Smooth muscle cell (in vitro differentiated cells): Measurements from ENCODE around the gene EXOC3. TPM values are rescaled to one million over a fixed set of nuclear protein-coding genes. Genes with fewer than 3 reads are reported as not detected.
"Not testable (repeated sequence)": the region's sequence is repeated elsewhere in the genome, so short reads cannot be mapped to it uniquely, and the experiment has no call there.

ENCODE experiments used
- DNase-seq: peaks from one replicate; lab custom pipeline; 2025; ENCODE audit not compliant: unreplicated experiment; lab: John Stamatoyannopoulos, UW
- H2AFZ ChIP-seq: fragments of 200-600 bp; sonication (generic); 2 replicates; pipeline ENCODE4 v1.6.0; 2016; ENCODE audit warnings: antibody characterized with exemption, low read depth, mild to moderate bottlenecking
- H3F3A ChIP-seq: fragments of 200-600 bp; sonication (generic); 2 replicates; pipeline ENCODE4 v1.6.0; 2017; ENCODE audit warnings: antibody characterized with exemption, low read depth
- H3K27ac ChIP-seq: fragments of 200-600 bp; sonication (generic); 2 replicates; pipeline ENCODE4 v1.5.1; 2016; ENCODE audit warnings: low read depth, mild to moderate bottlenecking
- H3K27me3 ChIP-seq: fragments of 200-600 bp; sonication (generic); 2 replicates; pipeline ENCODE4 v1.6.1; 2016; ENCODE audit warnings: low read depth, mild to moderate bottlenecking
- H3K36me3 ChIP-seq: fragments of 200-600 bp; sonication (generic); 2 replicates; pipeline ENCODE4 v1.5.1; 2016; ENCODE audit warnings: low read depth
- H3K4me1 ChIP-seq: fragments of 200-600 bp; sonication (generic); 2 replicates; pipeline ENCODE4 v1.5.1; 2016; ENCODE audit warnings: low read depth
- H3K4me2 ChIP-seq: fragments of 200-600 bp; sonication (generic); 2 replicates; pipeline ENCODE4 v1.6.0; 2016; ENCODE audit warnings: mild to moderate bottlenecking
- H3K4me3 ChIP-seq: fragments of 200-600 bp; sonication (generic); 2 replicates; pipeline ENCODE4 v1.5.1; 2016; ENCODE audit warnings: mild to moderate bottlenecking
- H3K79me2 ChIP-seq: fragments of 200-600 bp; sonication (generic); 2 replicates; pipeline ENCODE4 v1.6.0; 2016; ENCODE audit warnings: low read depth, mild to moderate bottlenecking
- H3K9ac ChIP-seq: fragments of 200-600 bp; sonication (generic); 2 replicates; pipeline ENCODE4 v1.6.0; 2016; ENCODE audit warnings: low read depth
- H3K9me3 ChIP-seq: fragments of 200-600 bp; sonication (generic); replicated peaks from 2 replicates; pipeline ENCODE4 v1.5.1; 2016; ENCODE audit warnings: low read depth
- H4K20me1 ChIP-seq: fragments of 200-600 bp; sonication (generic); 2 replicates; pipeline ENCODE4 v1.6.0; 2016; ENCODE audit warnings: low read depth
- CTCF ChIP-seq: fragments of 200-600 bp; sonication (generic); IDR thresholded peaks from 2 replicates; pipeline ENCODE4 v1.5.1; 2017; ENCODE audit warnings: borderline replicate concordance, mild to moderate bottlenecking, antibody characterized with exemption; ENCODE audit not compliant: insufficient read depth, poor library complexity, severe bottlenecking
- WGBS: methylation state at CpG from one replicate; pipeline ENCODE4 v1.1.7; 2016; ENCODE audit warnings: low lambda C conversion rate; 5-methylcytosine and 5-hydroxymethylcytosine counted together
- polyA plus RNA-seq: library from polyadenylated mRNA; unstranded; fragments of >200 nt; fragmentation: Nextera tagmentation; extraction: Ambion mirVana; gene quantifications from 2 replicates; pipeline ENCODE4 v1.2.1, GENCODE V29; 2016
- total RNA-seq: library from RNA; depleted of rRNA; stranded (reverse); fragments of >200 nt; gene quantifications from 2 replicates; pipeline ENCODE4 v1.2.3, GENCODE V29; 2014

The EXOC3 gene
- total and polyA plus RNA-seq, 2 experiments from 2014 or later, result 23.6 to 30.5 TPM

GRCh38 chr5:505951-506525 lies 63.1 kb downstream of the EXOC3 start:
- Histone ChIP-seq H3F3A (no peaks in the 10 kb centered on the region), H3K4me3 (no peak overlapping the region), H3K4me2 (no peak overlapping the region), H3K4me1 (no peaks in the 10 kb centered on the region), H3K9me3 (no peaks in the 10 kb centered on the region), H3K27me3 (peaks cover 8% of the 10 kb centered on the region), H2AFZ (no peak overlapping the region), H3K36me3 (no peaks in the 10 kb centered on the region), H3K79me2 (no peaks in the 10 kb centered on the region), H3K9ac (no peak overlapping the region), H3K27ac (no peak overlapping the region), H4K20me1 (no peaks in the 10 kb centered on the region)
- WGBS, result 79% methylated on average over 30 of the region's 30 CpGs
- no peak for TF ChIP-seq CTCF
- no peak for DNase-seq

GRCh38 chr5:507986-508575 lies 65.1 kb downstream of the EXOC3 start:
- not testable (repeated sequence) for H3K27me3 ChIP-seq, DNase-seq, H3K4me1 ChIP-seq, H3K79me2 ChIP-seq, H3K4me3 ChIP-seq, H3K36me3 ChIP-seq, H3K9ac ChIP-seq, H3K27ac ChIP-seq, H3K4me2 ChIP-seq, H4K20me1 ChIP-seq, H3K9me3 ChIP-seq, H2AFZ ChIP-seq, H3F3A ChIP-seq
- 95% methylated on average over 38 of the region's 42 CpGs for WGBS

GRCh38 chr5:509611-510185 lies 66.7 kb downstream of the EXOC3 start:
- no peaks in the 10 kb centered on the region for H3K79me2 ChIP-seq
- no peak for DNase-seq
- no peak overlapping the region for H3K4me3 ChIP-seq
- WGBS, result 93% methylated on average over 20 of the region's 22 CpGs
- H3K4me2 ChIP-seq, result no peak overlapping the region
- H3K9ac ChIP-seq, result no peak overlapping the region
- no peaks in the 10 kb centered on the region for H4K20me1 ChIP-seq
- no peaks in the 10 kb centered on the region for H3F3A ChIP-seq
- no peak overlapping the region for H2AFZ ChIP-seq
- no peak overlapping the region for H3K27ac ChIP-seq
- no peaks in the 10 kb centered on the region for H3K4me1 ChIP-seq
- TF ChIP-seq CTCF, result no peak
- H3K9me3 ChIP-seq, result no peaks in the 10 kb centered on the region
- no peaks in the 10 kb centered on the region for H3K27me3 ChIP-seq
- H3K36me3 ChIP-seq, result no peaks in the 10 kb centered on the region

- H3F3A ChIP-seq, result no peaks in the 10 kb centered on the region
- H3K27ac ChIP-seq, result no peak overlapping the region
- H3K4me3 ChIP-seq, result no peak overlapping the region
- no peak for DNase-seq
- WGBS, result 82% methylated on average over 9 of the region's 9 CpGs
- no peak for TF ChIP-seq CTCF
- no peak overlapping the region for H2AFZ ChIP-seq
- H4K20me1 ChIP-seq, result no peaks in the 10 kb centered on the region
- H3K9ac ChIP-seq, result no peak overlapping the region
- no peaks in the 10 kb centered on the region for H3K4me1 ChIP-seq
- no peaks in the 10 kb centered on the region for H3K27me3 ChIP-seq
- H3K9me3 ChIP-seq, result no peaks in the 10 kb centered on the region
- no peak overlapping the region for H3K4me2 ChIP-seq
- H3K36me3 ChIP-seq, result no peaks in the 10 kb centered on the region
- H3K79me2 ChIP-seq, result no peaks in the 10 kb centered on the region
Measured at GRCh38 chr5:510521-510920, 67.5 kb downstream of the EXOC3 start.
